K562 (cell line): ENCODE data around the gene FRMD4B. TPM values are rescaled to one million over a fixed set of nuclear protein-coding genes. Genes with fewer than 3 reads are reported as not detected.

Source experiments
- ATAC-seq: fragments of 200-7000 bp; cut with Tn5 transposase; 3 replicates; pipeline ENCODE4 v1.9.1; 2020; ENCODE audit warnings: moderate library complexity
- BruUV-seq: library from RNA; stranded (reverse); fragments of 400-500 nt; replicated peaks from 2 replicates; lab custom pipeline; 2021; lab: Mats Ljungman, UMichigan
- CTCF ChIA-PET: fragments of 300-600 bp; formaldehyde crosslinking; extraction: SDS; loops from one replicate; lab custom pipeline; 2021; ENCODE audit warnings: low intra/inter-chr PET ratio; lab: Yijun Ruan, JAX
- POLR2A ChIA-PET: fragments of 300-600, 350-650 bp; sonication (Branson Sonifier 250); formaldehyde crosslinking; extraction: SDS; loops from one replicate; lab custom pipeline; 2021; ENCODE audit warnings: antibody characterized with exemption, inconsistent platforms; lab: Yijun Ruan, JAX
- DNase-seq, 4 experiments: peaks; one replicate each; pipeline versions ENCODE4 v3.0.0 to v3.0.0-alpha.2; 2011 to 2018; ENCODE audit warnings: low spot score in 3 of 4, mixed read lengths in 3 of 4; ENCODE audit errors: extremely low read depth in 1 of 4
- FAIRE-seq: peaks from 2 replicates; lab custom pipeline; 2011; peaks lifted over from hg19 to GRCh38; lab: Jason Lieb, UNC
- H2AFZ ChIP-seq: 2 replicates; pipeline ENCODE4 v1.6.0; 2011; ENCODE audit warnings: low read depth, low read length, control low read depth, inconsistent platforms
- H3K27ac ChIP-seq: fragments of 200-600 bp; 3 replicates; pipeline ENCODE4 v1.8.0; 2011; ENCODE audit warnings: low read depth, mild to moderate bottlenecking, control low read depth, inconsistent platforms, low read length, moderate library complexity, mixed read lengths; ENCODE audit errors: extremely low read depth
- H3K27me3 ChIP-seq, 2 experiments: fragments of 300-600 bp in 1 of 2; 2 replicates in 1 of 2; 3 replicates in 1 of 2; pipeline versions ENCODE4 v1.6.0 to v1.8.0; 2011; ENCODE audit warnings: inconsistent platforms in 2 of 2, low read length in 2 of 2, mild to moderate bottlenecking in 1 of 2, mixed read lengths in 1 of 2, moderate library complexity in 1 of 2; ENCODE audit not compliant: control insufficient read depth in 2 of 2, insufficient read depth in 2 of 2
- H3K36me3 ChIP-seq: fragments of 300-600 bp; 3 replicates; pipeline ENCODE4 v1.8.0; 2011; ENCODE audit warnings: mild to moderate bottlenecking, low read length, inconsistent platforms; ENCODE audit not compliant: control insufficient read depth, insufficient read depth
- H3K4me1 ChIP-seq, 2 experiments: fragments of 200-600 bp in 1 of 2; replicated peaks in 1 of 2; 2 replicates in 1 of 2; 3 replicates in 1 of 2; pipeline versions ENCODE4 v1.5.1 to v1.8.0; 2011; ENCODE audit warnings: inconsistent platforms in 2 of 2, low read length in 2 of 2, mild to moderate bottlenecking in 1 of 2, mixed read lengths in 1 of 2, moderate library complexity in 1 of 2; ENCODE audit not compliant: control insufficient read depth in 2 of 2, insufficient read depth in 2 of 2
- H3K4me2 ChIP-seq: 2 replicates; pipeline ENCODE4 v1.6.1; 2011; ENCODE audit warnings: low read length, control low read depth, inconsistent platforms, mixed read lengths; ENCODE audit not compliant: insufficient read depth
- H3K4me3 ChIP-seq: fragments of 200-600 bp; sonication (generic), shearing (Covaris generic); 2 replicates; pipeline ENCODE4 v1.5.1; 2016; ENCODE audit warnings: control low read depth, inconsistent platforms
- H3K79me2 ChIP-seq: fragments of 200-600 bp; 3 replicates; pipeline ENCODE4 v1.8.0; 2011; ENCODE audit warnings: low read length, inconsistent platforms; ENCODE audit not compliant: control insufficient read depth, insufficient read depth
- H3K9ac ChIP-seq, 2 experiments: 2 replicates each; pipeline versions ENCODE4 v1.6.0 to v1.6.1; 2011; ENCODE audit warnings: low read depth in 2 of 2, low read length in 2 of 2, control low read depth in 1 of 2, inconsistent platforms in 1 of 2, mild to moderate bottlenecking in 1 of 2, mixed read lengths in 1 of 2; ENCODE audit not compliant: insufficient read depth in 1 of 2
- H3K9me1 ChIP-seq: one replicate; pipeline ENCODE4 v1.6.0; 2011; ENCODE audit warnings: inconsistent platforms, mild to moderate bottlenecking, low read length, moderate library complexity; ENCODE audit not compliant: control insufficient read depth, insufficient read depth
- H3K9me3 ChIP-seq: replicated peaks from 2 replicates; pipeline ENCODE4 v1.5.1; 2011; ENCODE audit warnings: low read depth, low read length, inconsistent platforms; ENCODE audit not compliant: control insufficient read depth, insufficient read depth
- H4K20me1 ChIP-seq: replicated peaks from 2 replicates; pipeline ENCODE4 v1.6.1; 2011; ENCODE audit warnings: low read length, inconsistent platforms, mixed read lengths; ENCODE audit not compliant: control insufficient read depth, insufficient read depth
- CHD1 ChIP-seq: fragments of 200-600 bp; sonication (generic); IDR thresholded peaks from one replicate; pipeline ENCODE4 v1.6.1; 2012; ENCODE audit warnings: mild to moderate bottlenecking, moderate library complexity, low read length, inconsistent platforms
- E2F6 ChIP-seq, 2 experiments: IDR thresholded peaks; 2 replicates each; pipeline ENCODE4 v1.6.1; 2011; ENCODE audit warnings: borderline replicate concordance in 1 of 2, control low read depth in 1 of 2, low read depth in 1 of 2, low read length in 1 of 2, mild to moderate bottlenecking in 1 of 2, mixed read lengths in 1 of 2, moderate library complexity in 1 of 2; ENCODE audit not compliant: insufficient read depth in 1 of 2, insufficient read length in 1 of 2, poor library complexity in 1 of 2, severe bottlenecking in 1 of 2; ENCODE audit errors: extremely low read depth in 1 of 2
- GABPB1 ChIP-seq: sonication (generic); formaldehyde crosslinking; IDR thresholded peaks from 2 replicates; pipeline ENCODE4 v1.8.0; 2022; ENCODE audit warnings: mild to moderate bottlenecking, missing genetic modification reagents
- MXI1 ChIP-seq: IDR thresholded peaks from 2 replicates; pipeline ENCODE4 v1.6.1; 2011; ENCODE audit warnings: low read depth, mild to moderate bottlenecking, improper control_type of control experiment, low read length
- POLR2A ChIP-seq: fragments of 450-650 bp; conservative IDR thresholded peaks from 2 replicates; pipeline ENCODE4 v1.6.1; 2016
- SRF ChIP-seq, 2 experiments: fragments of 250-450, 450-650 bp in 1 of 2; sonication (Bioruptor Pico) in 1 of 2; sonication (generic) in 1 of 2; formaldehyde crosslinking; IDR thresholded peaks; 2 replicates each; pipeline versions ENCODE4 v1.5.0 to v1.5.1; 2020 to 2022; ENCODE audit warnings: mild to moderate bottlenecking in 1 of 2, missing genetic modification reagents in 1 of 2
- TRIM25 ChIP-seq: fragments of 450-650 bp; IDR thresholded peaks from 2 replicates; pipeline ENCODE4 v1.7.0; 2016; ENCODE audit warnings: borderline replicate concordance
- ZBTB43 ChIP-seq: sonication (generic); formaldehyde crosslinking; IDR thresholded peaks from 2 replicates; pipeline ENCODE4 v1.8.0; 2023; ENCODE audit warnings: mild to moderate bottlenecking, missing genetic modification reagents
- ZNF592 ChIP-seq: fragments of 450-650 bp; IDR thresholded peaks from 2 replicates; pipeline ENCODE4 v1.6.1; 2017; ENCODE audit warnings: antibody characterized with exemption, mild to moderate bottlenecking
- ZNF668 ChIP-seq: fragments of 250-450 bp; sonication (Bioruptor Pico); IDR thresholded peaks from 2 replicates; pipeline ENCODE4 v1.8.0; 2022; ENCODE audit warnings: mild to moderate bottlenecking, inconsistent platforms
- WGBS: fragments of 100-300 bp; shearing (Covaris generic); methylation state at CpG from one replicate; pipeline ENCODE4 v1.1.6; 2016; ENCODE audit warnings: low coverage, mixed read lengths; ENCODE audit not compliant: insufficient coverage; ENCODE audit errors: missing lambda C conversion rate; 5-methylcytosine and 5-hydroxymethylcytosine counted together
- in situ Hi-C: fragments of 300-500 bp; cut with MboI; formaldehyde crosslinking; loops from 4 replicates; pipeline ENCODE4 v1.15.0; 2018; ENCODE audit warnings: inconsistent platforms, mixed read lengths
- intact Hi-C: fragments of 100-400 bp; cut with micrococcal nuclease; formaldehyde crosslinking; loops from 2 replicates; pipeline ENCODE4 v1.14.2; 2022
- polyA plus RNA-seq, 8 experiments: library from polyadenylated mRNA; depleted of rRNA in 4 of 8; stranded (reverse) in 5 of 8; unstranded in 3 of 8; fragments of >200 nt; fragmentation: Nextera tagmentation in 2 of 8; fragmentation: Illumina TruSeq in 1 of 8; extraction: Ambion mirVana in 2 of 8; extraction: Trizol in 1 of 8; gene quantifications; 2 replicates each; pipeline versions ENCODE4 v1.2.1 to v1.2.3, GENCODE V29; 2011 to 2014; ENCODE audit warnings: inconsistent platforms in 1 of 8, missing spikeins in 1 of 8
- total RNA-seq, 7 experiments: library from RNA; depleted of rRNA in 6 of 7; stranded (reverse); fragments of >200 nt in 6 of 7; fragmentation: Illumina TruSeq in 2 of 7; extraction: Trizol in 2 of 7; gene quantifications; 2 replicates each; pipeline versions ENCODE4 v1.2.1 to v1.2.3, GENCODE V29; 2011 to 2021; ENCODE audit warnings: low replicate concordance in 1 of 7

The FRMD4B gene
- total and polyA plus RNA-seq, 9 of the 15 experiments (the other 6 are each of a cell fraction or from before 2014, with no cell fraction given): 0.03 to 0.09 (median 0.04) TPM; not detected in 3

- no peak for TF ChIP-seq ZNF592
- TF ChIP-seq GABPB1 (CRISPR knock-in tag): no peak
Observed at GRCh38 chr3:69191516-69191915, 194.4 kb downstream of the FRMD4B start (continued).

- no peak for ATAC-seq
- POLR2A ChIA-PET: interaction anchor here (0.7 kb wide), 1 partner anchor 15 kb away, joined by 3 read pairs; no protein-coding TSS in a partner anchor
- no peak for DNase-seq
- FAIRE-seq: no peak
- Histone ChIP-seq H3K9ac (no peak overlapping the region), H3K27ac (no peak overlapping the region), H3K36me3 (no peaks in the 10 kb centered on the region), H3K9me1 (no peaks in the 10 kb centered on the region), H4K20me1 (no peaks in the 10 kb centered on the region), H3K4me2 (no peak overlapping the region), H2AFZ (no peak overlapping the region), H3K27me3 (peaks cover 0 to 5% of the 10 kb centered on the region in 2 experiments; a peak in 2 of 5 replicates), H3K4me1 (no peaks in the 10 kb centered on the region), H3K9me3 (no peaks in the 10 kb centered on the region), H3K4me3 (no peak overlapping the region), H3K79me2 (no peaks in the 10 kb centered on the region)
- TF ChIP-seq E2F6 (IDR thresholded peaks at IDR 0.05; ENCODE audit: borderline replicate concordance in 1 of 2, extremely low read depth in 1 of 2, insufficient read depth in 1 of 2, insufficient read length in 1 of 2, low read depth in 1 of 2, low read length in 1 of 2, poor library complexity in 1 of 2, severe bottlenecking in 1 of 2) (no peak), MXI1 (no peak), ZNF668 (CRISPR knock-in tag) (no peak), CHD1 (no peak), ZBTB43 (CRISPR knock-in tag) (no peak), SRF (CRISPR knock-in tag; IDR thresholded peaks at IDR 0.05) (no peak), POLR2A (no peak), TRIM25 (no peak)
- 8% methylated on average over 4 of the region's 4 CpGs for WGBS
- BruUV-seq: no TSS peak
- intact Hi-C loops (no loop called here), in situ Hi-C loops (no loop called here)
- CTCF ChIA-PET: no interaction called here
Observed at GRCh38 chr3:69189487-69189886, 196.4 kb downstream of the FRMD4B start.
